PC-3 (cell line): Measurements from ENCODE around the gene SLC4A5.

Source experiments
- CTCF ChIP-seq: fragments of 300-600 bp; sonication (generic); conservative IDR thresholded peaks from 2 replicates; pipeline ENCODE4 v1.5.1; 2017; ENCODE audit warnings: antibody characterized with exemption, low read depth, mild to moderate bottlenecking, low read length
- EZH2 ChIP-seq: fragments of 300-600 bp; sonication (generic); IDR thresholded peaks from one replicate; pipeline ENCODE4 v1.6.1; 2017; ENCODE audit warnings: antibody characterized with exemption, mild to moderate bottlenecking, low read length; ENCODE audit not compliant: unreplicated experiment

GRCh38 chr2:74345272-74345943 is 2.2 kb upstream of the SLC4A5 start:
- TF ChIP-seq EZH2 = no peak
- TF ChIP-seq CTCF = no peak
